ENCODE data around the gene CBX8. TPM values are rescaled to one million over a fixed set of nuclear protein-coding genes. Genes with fewer than 3 reads are reported as not detected.

The CBX8 gene
- polyA plus RNA-seq, 3 donors = 12.8 to 18.0 (median 15.5) TPM

DNA sequence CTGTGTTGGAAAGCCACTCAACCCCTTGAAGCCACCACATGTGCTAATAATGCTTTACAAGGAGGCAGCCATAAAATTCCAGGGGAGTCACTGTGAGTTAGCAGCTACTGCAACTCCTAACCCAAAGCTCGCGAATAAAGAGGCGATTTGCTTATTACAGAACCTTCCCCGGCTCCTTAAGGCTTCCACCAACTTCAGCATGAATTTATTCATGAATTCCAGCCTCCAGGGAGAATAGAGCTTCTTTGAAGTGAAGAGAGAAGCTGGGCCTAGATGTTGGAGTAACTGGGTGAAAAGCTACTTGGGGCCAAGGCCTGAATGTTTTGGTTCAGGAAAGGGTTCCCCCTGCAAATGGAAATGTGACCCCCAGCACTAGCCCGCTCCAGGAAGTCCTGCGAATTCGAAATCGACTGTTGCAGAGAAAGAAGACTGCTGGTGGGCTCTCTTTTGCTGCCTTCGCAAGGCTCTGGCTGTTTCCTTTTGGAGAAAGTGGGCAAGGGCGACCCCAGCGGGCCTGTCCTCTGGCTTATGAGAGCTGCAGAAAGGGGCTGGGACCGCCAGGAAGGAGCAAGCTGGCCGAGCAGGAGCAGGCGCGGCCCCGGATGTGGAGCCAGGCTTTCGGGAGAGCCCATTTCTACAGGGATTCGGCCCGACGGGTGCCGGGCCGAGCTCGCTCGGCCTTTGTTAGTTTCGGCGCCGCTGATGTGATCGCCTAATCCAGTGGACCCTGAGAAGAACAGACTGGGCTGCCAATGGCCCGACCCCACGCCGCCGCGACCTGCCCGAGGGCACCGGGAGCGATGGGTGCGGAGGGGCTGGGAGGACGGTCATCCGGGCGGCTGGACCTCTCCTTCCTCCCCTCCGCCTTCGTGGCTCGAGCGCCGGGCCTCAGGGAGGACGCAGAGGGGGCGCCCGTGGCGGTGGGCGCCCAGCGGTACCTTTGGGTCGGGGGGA is 7.6 kb downstream of the CBX8 start:
- no peak for DNase-seq (ENCODE audit: extremely low read depth in 1 of 11, low read depth in 9 of 11, low spot score in 4 of 11)

DNA sequence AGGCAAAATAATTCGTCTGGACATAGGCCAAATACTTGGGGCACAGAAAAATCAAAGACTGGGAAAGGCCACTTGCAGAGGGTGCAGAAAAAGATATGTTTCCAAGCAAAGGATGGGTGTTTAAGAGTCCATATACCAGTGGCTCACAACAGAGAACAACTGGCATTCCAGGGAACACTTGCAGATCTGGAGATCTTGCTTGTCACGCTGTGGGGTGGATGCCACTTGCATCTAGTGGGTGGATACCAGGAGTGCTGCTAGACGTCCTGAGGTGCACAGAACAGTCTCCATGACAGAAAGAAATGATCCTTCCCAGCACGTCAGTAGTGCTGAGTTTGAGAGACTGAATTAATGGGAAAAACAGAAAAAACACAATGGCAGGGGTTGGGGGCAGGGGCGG is 8.4 kb downstream of the CBX8 start:
- DNase-seq (ENCODE audit: extremely low read depth in 1 of 11, low read depth in 9 of 11, low spot score in 4 of 11) = no peak

DNA sequence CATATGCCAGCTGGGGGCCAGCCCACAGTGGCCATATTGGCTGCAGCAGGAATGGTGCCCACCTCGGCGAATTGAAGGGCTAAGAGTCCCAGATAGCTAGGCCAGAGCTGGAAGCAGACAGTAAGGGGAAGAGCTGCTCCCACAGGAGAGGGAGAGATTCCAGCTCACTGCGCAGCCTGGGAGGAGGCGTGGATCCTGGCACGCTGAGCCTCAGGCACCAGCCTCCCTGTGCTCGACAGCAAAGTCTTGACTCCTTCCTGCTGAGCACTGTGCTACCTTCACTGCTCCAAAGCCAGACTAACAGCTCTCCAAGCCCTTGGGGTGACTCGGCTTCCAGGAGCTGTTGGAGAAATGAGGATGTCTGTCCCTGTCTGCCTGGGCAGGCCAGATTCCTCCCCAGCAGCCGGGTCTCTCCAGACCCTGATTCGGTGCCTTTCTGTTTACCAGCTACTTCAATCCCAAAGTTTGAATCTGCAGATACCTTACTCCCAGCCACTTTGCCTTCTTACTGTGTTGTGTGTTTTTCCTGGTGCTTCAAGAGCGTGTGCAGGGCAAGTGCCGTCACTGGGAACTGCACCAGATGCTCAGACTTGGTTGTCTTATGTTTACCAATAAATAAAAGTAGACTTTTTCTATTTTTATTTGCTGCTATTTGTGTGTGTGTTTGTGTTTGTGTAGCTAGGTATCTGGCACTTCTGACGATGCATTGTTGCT is 9.8 kb downstream of the CBX8 start:
- no peak for DNase-seq (ENCODE audit: extremely low read depth in 1 of 11, low read depth in 9 of 11, low spot score in 4 of 11)

DNA sequence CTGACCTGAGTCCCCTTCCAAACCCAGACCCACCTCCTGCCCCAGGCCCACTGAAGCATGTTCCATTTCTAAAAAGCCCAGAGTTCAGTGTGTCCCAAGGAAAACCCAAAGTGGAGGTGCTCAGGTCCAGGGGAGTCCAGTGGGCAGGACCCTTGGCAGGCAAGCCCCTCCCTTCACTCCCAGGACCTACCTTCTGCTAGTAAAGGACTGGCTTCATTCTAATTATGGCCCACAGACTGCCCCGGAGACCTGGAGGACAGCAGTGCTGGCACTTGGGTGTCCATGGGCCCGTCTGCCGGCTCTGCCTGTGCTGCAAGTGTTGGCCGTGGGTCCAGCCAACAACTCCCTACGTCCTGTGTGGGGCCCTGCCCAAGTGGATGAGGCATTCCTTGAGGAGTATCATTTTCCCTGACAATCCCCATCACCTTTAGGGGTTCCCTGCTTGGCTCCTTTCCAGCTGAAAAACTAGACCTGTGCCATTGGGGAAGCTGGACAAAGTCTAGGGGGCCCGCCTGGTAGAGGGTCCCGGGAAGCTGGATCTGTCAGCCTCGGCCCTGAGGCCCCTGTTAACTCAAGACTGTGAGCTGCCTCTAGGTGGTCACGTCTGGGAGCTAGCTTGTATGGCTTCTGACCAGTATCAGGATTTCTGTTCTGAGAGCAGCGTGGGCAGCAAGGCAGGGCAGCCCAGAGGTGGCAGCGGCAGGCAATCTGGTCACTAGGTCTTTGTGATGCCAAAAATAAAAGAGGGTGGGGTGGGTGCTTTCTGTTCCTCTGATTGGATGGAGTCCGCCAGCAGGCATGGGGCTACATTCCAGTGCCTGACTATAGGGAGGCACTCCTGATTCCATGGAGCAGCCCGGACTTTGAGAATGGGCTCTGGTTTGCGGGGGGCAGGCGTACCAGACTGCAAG is 10.7 kb downstream of the CBX8 start:
- DNase-seq (ENCODE audit: extremely low read depth in 1 of 11, low read depth in 9 of 11, low spot score in 4 of 11) = no peak

DNA sequence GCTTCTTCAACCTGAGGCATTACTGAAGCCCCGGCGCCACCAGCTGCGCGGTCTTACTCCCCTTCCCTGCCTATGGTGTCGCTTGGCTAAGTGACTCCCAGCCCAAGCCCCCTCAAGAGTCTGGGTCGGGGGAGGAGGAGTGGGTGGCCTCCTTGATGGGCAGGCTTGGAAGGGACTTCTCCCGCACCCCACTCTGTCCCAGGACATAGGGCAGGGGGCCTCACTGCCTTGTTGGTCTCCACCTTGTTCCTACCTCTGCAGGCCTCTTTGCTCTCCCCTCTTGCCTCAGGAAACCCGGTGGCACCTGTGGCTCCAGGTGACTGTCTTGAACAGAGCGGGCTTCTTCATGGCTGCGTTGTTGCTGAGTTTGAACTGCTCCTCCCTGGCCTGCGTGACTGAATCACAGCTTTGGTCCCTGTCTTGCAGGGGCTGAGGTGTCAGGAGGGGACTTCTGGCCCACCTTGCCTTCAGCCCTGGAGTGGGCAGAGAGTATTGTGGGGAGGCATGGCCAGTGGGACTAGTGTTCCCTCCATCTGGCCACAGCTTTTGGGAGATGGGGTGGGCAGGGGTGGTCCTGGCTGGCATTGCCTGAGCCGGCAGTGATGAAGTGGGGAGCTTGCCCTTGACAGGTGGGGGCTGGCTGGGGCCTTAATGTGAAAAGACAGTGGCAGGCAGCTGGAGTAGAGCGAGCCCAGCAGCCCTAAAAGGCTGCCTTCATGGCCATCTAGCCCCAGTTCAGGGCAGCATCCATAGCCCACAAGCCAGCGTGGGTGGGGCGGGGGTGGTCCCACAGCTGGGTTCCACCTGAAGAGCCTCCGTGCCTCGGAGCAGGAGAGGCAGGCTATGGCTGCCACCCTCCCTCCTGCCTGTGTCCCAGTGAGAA is 11.6 kb downstream of the CBX8 start:
- no peak for DNase-seq (ENCODE audit: extremely low read depth in 1 of 11, low read depth in 9 of 11, low spot score in 4 of 11)

DNA sequence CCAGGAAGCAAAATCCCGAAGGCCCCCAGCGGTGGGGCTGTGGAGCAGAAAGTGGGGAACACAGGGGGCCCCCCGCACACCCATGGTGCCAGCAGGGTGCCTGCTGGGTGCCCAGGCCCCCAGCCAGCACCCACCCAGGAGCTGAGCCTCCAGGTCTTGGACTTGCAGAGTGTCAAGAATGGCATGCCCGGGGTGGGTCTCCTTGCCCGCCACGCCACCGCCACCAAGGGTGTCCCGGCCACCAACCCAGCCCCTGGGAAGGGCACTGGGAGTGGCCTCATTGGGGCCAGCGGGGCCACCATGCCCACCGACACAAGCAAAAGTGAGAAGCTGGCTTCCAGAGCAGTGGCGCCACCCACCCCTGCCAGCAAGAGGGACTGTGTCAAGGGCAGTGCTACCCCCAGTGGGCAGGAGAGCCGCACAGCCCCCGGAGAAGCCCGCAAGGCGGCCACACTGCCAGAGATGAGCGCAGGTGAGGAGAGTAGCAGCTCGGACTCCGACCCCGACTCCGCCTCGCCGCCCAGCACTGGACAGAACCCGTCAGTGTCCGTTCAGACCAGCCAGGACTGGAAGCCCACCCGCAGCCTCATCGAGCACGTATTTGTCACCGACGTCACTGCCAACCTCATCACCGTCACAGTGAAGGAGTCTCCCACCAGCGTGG is 12.4 kb downstream of the CBX8 start:
- no peak for DNase-seq (ENCODE audit: extremely low read depth in 1 of 11, low read depth in 9 of 11, low spot score in 4 of 11)

DNA sequence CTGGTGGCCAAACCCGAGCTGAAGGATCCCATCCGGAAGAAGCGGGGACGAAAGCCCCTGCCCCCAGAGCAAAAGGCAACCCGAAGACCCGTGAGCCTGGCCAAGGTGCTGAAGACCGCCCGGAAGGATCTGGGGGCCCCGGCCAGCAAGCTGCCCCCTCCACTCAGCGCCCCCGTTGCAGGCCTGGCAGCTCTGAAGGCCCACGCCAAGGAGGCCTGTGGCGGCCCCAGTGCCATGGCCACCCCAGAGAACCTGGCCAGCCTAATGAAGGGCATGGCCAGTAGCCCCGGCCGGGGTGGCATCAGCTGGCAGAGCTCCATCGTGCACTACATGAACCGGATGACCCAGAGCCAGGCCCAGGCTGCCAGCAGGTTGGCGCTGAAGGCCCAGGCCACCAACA is 13.0 kb downstream of the CBX8 start:
- no peak for DNase-seq (ENCODE audit: extremely low read depth in 1 of 11, low read depth in 9 of 11, low spot score in 4 of 11)

DNA sequence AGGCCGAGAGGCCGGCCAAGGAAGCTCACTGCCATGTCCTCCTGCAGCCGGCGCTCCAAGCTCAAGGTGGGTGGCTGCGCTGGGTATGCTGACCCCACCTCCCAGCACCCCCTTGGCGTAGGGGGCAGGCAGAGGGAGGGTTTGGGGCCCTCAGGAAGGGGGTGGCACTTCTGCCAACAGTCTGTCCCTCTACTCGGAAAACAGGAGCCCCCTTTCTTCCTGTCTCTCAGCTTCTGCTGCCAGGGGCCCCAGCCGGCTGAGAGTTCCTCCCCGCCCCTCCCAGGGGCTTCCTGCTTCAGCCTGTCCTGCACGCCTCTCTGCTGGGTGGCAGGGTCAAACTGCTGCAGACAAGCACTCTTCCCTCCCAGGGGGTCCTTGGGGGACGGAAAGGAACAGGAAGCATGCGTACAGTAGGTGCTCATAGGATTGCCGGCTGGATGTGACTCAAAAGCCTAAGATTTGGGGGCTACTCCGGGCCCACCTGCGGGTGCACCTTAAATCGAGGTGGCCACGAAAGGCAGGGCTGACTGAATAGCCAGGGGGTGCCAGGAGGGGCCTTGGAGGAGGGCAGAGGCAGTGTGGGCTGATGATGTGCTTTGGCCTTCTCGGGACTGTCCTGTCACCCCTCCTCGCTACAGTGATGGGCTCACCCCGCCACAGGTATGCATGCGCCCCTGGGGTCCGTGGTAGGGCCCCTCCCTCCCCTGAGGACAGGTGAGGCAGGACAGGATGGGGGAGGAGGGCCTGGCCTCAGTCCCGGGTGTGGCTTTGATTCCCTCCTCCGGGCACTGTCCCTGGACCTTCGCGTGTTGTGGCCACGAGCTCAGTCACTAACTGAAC is 14.9 kb downstream of the CBX8 start:
- no peak for DNase-seq (ENCODE audit: extremely low read depth in 1 of 11, low read depth in 9 of 11, low spot score in 4 of 11)

DNA sequence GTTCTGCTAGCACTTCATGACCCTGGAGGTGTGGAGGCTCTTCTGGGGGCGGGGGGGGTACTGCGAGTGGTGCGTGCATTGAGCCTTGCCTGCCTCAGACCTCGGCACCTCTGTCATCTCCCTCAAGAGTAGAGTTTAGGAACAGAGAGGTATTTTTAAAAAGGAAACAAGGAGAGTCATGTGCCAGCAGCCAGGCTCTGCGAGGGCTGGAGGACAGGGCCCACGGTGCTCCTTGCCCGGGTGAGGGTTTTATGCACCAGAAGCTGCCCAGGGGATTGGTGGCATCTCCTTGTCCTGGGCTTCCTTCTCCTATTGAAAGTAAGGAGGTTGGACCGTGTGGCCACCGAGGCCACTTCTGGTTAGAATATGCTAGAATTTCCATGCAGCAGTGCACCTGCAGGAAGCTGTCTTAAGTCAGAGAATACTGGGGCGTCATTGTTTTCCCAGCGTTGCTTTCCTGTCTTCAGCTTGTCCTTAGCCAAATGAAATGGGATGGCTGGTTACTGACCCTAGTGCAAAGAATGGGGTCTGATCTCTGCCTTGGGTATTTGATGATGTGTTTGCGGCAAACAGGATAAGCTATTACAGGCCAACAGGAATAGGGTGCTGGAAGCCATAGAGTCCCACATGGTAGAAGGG is 15.7 kb downstream of the CBX8 start:
- no peak for DNase-seq (ENCODE audit: extremely low read depth in 1 of 11, low read depth in 9 of 11, low spot score in 4 of 11)

DNA sequence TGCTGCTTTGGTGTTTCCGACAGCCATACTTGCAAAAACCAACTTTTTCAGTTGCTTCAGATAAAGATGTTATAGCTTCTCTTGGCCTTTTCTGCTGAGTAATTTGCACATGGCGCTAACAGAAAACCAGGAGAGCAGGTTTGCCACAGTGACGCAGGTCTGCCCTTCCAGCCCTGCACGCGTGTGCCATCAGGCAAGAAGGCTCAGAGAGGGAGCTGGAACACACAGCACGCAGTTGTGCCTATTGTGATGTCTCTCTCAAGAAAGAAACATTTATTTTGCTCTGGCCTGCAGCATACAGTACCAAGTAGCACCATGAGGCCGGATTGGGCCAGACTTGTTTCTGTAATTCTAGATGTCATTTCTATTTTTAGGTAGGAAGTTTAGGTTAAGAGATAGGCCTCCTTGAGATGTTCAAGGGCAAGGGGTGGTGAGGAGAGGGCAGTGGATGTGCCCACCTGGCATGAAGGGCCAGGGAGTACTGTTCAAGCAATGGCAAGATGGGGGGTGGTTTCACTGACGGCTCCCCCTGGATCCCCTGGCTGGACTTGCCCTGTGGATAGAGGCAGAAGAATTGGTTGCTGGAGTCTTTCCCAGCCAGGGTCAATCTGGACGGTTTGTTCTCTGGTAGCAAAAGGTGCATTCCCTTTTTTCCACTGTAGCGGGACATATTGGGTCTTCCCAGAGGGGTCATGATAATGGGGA is 17.1 kb downstream of the CBX8 start:
- DNase-seq (ENCODE audit: extremely low read depth in 1 of 11, low read depth in 9 of 11, low spot score in 4 of 11) = no peak

DNA sequence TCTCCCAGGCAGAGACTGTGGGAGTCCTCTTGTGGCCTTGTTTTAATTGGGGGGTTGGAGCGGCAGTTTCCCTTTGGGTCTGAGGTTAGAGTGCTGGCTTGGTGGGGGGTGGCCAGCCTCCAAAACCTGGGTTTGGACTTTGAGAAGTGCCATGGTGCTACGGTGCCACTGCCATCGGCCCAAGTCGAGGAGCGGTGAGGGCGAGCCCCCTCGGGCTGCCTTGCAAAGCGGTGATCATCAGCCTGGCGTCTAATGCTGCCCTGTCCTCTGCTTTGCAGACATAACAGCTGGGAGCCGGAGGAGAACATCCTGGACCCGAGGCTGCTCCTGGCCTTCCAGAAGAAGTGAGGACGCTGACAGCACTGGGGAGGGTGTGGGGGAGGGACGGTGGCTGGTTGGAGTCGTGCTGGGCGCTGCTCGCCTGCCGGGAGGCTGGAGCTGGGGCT is 17.8 kb downstream of the CBX8 start:
- no peak for DNase-seq (ENCODE audit: extremely low read depth in 1 of 11, low read depth in 9 of 11, low spot score in 4 of 11)

DNA sequence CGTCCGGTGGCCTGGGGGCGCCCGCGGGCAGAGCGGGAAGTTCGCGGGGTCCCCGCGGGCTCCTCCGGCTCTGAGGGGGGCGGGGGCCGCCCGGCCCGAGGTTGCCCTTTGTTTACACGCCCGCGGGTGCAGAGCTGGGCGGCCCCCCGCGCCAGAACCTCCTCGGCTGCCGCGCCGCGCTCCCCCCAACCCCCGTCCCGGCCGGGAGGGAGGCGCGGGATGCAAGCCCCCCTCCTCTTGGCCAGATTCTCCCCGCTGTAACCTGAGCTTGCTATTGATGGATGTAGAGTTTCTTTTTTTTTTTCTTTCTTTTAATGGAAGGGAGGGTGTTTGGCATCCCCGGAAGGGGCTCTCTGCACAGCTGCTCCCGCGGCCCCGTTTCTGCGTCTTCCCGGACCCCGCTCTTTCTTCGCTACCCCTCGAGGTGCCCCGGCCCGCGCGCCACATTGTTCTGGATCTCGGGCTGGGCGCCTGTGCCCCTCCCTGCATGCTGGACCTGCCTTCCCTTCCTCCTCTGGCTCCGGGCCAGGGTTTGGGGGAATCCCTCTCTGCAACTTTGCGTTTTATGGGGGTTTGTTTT is 18.3 kb downstream of the CBX8 start:
- no peak for DNase-seq (ENCODE audit: extremely low read depth in 1 of 11, low read depth in 9 of 11, low spot score in 4 of 11)

DNA sequence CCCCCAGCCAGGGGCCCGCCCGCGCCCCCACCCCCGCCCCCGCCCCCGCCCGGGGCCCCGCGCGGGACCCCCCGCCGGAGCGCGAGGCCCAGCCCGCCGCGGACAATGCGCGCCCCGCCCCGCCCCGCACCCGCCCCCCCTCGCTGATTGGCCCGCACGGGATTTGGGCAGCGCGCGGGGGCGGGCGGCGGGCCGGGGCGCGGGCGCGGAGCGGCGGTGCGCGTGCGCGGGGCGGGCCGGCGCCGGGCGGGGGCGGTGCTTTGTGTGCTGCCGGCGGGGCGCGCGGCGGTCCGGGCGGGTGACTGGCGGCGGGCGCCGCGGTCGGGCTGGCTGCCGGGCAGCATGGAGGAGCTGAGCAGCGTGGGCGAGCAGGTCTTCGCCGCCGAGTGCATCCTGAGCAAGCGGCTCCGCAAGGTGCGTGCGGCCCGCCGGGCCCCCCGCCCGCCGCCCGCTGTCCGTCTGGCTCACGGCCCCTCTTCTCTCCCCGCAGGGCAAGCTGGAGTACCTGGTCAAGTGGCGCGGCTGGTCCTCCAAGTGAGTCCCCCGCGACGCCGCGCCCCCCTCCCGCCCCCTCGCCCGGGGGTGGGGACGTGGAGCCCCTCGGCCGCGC is 18.9 kb downstream of the CBX8 start, which contains the start of gene CBX2:
Gene CBX2, plus strand, starts transcription at position 255 of the 610 bp plus-strand sequence. Its CDS starts 88 bp downstream, at position 343.
- no peak for DNase-seq (ENCODE audit: extremely low read depth in 1 of 11, low read depth in 9 of 11, low spot score in 4 of 11)

DNA sequence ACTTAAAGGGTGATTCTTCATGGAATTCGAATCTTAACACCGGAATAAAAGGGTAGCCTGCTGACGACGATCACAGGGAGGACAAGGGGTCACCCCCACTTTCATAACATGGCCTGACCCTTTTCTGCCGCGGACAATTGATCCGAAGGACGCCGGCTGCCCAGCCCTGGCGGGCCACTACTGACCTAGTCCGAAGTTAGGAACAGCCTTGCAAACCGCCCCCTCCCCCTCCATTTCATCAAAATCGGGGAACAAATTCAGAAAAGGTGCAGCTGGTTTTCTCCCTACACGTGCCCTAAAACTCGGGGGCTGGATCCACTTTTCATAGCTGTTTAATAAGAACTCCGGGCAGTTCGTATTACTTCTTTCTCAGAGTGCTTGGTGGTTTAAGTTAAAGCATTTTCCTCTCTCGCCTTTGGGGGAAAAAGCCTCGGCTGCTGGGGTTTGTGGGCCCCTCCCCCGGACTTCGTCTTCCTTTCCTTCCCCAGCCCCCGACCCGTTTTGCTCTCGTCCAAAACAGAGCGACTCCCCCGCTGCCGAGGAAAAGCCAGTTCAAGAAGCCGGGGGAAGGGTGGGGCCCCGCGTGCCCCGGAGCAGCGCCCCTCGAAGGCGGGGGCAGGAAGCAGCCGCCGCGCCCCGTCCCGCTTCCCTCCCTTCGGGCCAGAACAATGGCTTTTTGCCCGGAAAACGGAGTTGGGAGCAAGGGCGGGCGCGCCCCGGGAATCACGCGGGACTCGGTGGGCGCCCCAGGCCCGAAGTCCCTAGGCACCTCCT is 19.6 kb downstream of the CBX8 start:
- peak in 1 of 11 donors; percentile 52 for DNase-seq (ENCODE audit: extremely low read depth in 1 of 11, low read depth in 9 of 11, low spot score in 4 of 11)

All from renal cortex interstitium (tissue), 11 donors.